HG03432 (cell line): ENCODE results near the gene ARHGEF16.

Experiments
- ATAC-seq: cut with Tn5 transposase; IDR thresholded peaks from one replicate; pipeline ENCODE4 v1.9.1; 2021; ENCODE audit warnings: mild to moderate bottlenecking, moderate library complexity; ENCODE audit not compliant: unreplicated experiment

The ARHGEF16 gene

GRCh38 chr1:3453891-3454810 is at the start of gene ARHGEF16:
Gene ARHGEF16 (plus strand): TSS chr1:3454665. CDS start chr1:3463085, 8,420 bp downstream.
- no peak for ATAC-seq

GRCh38 chr1:3404801-3405200 is 49.7 kb upstream of the ARHGEF16 start:
- ATAC-seq = no peak

GRCh38 chr1:3405491-3405890 is 49.0 kb upstream of the ARHGEF16 start:
- no peak for ATAC-seq

GRCh38 chr1:3405974-3406867 is 48.2 kb upstream of the ARHGEF16 start:
- ATAC-seq = no peak

GRCh38 chr1:3407021-3407420 is 47.4 kb upstream of the ARHGEF16 start:
- no peak for ATAC-seq

DNA sequence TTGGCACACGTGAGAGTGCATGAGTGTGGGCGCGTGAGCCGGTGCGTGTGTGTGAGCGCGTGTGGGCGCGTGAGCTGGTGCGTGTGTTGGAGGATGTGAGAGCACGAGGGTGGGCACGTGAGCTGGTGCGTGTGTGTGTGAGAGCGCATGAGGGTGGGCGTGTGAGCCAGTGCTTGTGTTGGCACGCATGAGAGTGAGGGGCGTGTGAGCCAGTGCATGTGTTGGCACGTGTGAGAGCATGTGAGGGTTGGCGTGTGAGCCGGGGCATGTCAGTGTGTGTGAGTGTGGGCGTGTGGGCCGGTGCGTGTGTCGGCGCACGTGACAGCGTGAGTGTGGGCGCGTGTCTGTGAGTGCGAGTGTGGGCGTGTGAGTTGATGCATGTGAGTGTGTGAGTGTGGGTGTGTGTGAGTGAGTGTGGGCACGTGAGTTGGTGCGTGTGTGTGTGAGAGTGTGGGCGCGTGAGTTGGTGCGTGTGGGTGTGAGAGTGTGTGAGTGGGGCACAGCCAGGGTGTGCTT is 45.7 kb upstream of the ARHGEF16 start:
- ATAC-seq = no peak

- no peak for ATAC-seq
These were observed 44.9 kb upstream of the ARHGEF16 start for GRCh38 chr1:3409366-3410141.

DNA sequence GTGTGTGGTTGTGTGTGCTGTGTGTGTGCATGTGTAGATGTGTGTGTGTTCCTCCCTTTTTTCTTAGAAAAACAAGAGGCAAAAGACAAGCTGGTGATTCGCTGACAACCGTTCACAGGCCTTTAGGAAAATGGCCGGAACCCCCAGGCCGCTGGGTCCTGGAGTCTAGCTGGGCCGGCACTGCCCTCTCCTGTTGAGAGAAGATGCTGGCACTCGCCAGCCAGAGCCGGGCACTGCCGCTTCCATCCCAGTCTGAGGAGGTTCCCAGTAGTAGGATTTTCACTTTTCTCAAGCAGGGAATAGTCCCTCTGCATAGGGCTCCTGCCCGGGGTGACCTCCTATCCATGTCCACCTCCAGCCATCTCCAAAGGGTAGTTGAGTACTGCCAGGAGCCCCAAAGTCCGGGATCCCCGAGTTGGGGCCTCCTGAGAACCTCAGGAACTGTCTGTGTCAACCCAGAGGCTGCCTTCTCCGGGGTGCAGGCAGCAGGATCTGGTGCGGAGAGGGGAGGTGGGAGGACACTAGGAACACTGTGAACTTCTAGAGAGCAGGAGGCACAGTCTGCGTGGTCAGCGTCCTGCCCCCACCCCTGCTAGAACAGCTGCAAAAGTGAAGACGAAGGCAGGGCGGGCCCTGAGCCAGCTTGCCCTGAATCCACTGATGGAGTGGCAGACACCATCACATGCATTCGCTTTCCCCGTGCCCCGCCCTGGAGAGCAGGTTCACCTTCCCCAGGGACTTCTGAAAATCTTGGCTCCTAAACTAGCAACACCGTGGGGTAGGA is 44.1 kb upstream of the ARHGEF16 start:
- ATAC-seq = no peak

DNA sequence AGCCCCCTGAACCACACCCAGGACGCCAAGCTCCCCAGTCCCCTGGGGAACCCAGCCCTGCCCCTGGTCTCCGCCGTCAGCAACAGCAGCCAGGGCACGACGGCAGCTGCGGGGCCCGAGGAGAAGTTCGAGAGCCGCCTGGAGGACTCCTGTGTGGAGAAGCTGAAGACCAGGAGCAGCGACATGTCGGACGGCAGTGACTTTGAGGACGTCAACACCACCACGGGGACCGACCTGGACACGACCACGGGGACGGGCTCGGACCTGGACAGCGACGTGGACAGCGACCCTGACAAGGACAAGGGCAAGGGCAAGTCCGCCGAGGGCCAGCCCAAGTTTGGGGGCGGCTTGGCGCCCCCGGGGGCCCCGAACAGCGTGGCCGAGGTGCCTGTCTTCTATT is 42.7 kb upstream of the ARHGEF16 start:
- ATAC-seq = no peak

DNA sequence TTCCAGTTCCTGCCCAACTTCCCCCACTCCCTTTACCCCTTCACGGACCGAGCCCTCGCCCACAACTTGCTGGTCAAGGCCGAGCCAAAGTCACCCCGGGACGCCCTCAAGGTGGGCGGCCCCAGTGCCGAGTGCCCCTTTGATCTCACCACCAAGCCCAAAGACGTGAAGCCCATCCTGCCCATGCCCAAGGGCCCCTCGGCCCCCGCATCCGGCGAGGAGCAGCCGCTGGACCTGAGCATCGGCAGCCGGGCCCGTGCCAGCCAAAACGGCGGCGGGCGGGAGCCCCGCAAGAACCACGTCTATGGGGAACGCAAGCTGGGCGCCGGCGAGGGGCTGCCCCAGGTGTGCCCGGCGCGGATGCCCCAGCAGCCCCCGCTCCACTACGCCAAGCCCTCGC is 42.1 kb upstream of the ARHGEF16 start:
- no peak for ATAC-seq

- no peak for ATAC-seq
These were observed 40.3 kb upstream of the ARHGEF16 start for GRCh38 chr1:3413975-3414710.

DNA sequence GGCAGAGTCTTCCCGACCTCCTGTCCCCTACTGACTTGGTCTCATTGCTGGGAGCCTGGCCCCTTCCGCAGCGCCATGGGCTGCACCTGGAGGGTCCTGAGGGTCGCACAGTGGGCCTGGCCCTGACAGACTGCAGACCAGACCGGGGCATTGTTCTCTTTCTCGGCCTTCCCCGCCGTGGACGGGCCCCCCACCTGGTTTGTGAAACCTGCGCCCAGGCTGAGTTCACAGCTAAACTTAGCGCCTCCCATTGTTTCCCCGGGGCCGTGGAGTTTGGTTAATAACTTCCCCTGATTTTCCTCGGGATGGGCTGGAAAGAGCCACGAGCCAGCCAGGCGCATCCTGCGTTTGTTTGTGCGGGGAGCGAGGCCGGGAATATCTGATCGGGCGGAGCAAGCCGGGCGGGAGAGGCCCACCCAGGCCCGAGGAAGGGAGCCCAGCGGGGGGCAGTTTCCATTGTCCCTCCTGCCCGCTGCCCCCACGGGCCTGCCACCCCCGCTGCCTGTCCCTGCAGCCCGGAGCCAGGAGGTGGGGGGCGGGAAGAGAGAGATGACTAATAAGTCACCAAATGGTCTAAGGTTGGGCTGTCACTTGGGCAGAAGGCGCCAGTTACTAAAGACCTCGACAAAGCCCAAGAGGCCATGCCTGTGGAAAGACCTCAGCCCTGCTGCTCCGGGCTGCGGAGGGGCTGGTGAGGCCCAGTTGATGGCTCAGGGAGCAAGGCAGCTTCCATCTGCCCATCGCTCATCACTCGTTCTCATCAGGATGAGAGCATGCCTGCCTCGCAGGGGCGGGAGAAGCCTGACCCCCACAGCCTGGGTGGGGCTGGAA is 39.0 kb upstream of the ARHGEF16 start:
- no peak for ATAC-seq

GRCh38 chr1:3417082-3417739 is 37.3 kb upstream of the ARHGEF16 start:
- no peak for ATAC-seq

DNA sequence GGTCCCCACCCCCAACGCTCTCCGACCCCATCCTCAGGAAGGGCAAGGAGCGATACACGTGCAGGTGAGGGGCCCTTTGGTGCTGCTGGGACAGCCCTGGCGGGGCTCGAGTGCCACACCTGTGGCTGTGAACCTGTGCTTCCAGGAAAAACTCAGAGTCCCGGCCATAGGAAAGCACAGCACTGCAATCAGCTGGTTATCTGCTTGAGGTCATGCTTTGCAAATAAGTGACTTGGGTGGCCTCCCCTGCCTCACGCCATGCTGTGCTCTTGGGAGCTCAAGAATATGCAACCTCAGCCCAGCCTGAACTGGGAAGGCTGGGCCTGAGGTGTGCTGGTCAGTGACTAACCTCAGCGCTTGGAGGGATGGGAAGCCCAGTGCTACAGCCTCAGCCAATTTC is 36.5 kb upstream of the ARHGEF16 start:
- no peak for ATAC-seq

DNA sequence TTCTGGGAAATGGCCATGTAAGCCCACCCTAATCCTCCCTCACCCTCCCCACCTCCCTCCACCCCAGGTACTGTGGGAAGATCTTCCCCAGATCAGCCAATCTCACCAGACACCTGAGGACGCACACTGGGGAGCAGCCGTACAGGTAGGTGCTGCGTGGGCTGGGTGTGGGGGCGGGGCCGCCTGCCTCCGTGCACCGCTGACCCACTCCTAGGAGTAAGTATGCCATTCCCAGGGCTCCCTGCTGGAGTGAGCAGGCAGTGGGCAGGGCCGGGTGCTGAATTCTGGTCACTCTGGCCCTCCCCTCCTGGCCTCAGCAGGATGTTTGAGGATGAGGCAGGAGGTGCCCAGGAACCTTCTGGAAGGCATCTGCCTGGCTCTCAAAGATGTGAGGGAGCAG is 35.9 kb upstream of the ARHGEF16 start:
- ATAC-seq = no peak

DNA sequence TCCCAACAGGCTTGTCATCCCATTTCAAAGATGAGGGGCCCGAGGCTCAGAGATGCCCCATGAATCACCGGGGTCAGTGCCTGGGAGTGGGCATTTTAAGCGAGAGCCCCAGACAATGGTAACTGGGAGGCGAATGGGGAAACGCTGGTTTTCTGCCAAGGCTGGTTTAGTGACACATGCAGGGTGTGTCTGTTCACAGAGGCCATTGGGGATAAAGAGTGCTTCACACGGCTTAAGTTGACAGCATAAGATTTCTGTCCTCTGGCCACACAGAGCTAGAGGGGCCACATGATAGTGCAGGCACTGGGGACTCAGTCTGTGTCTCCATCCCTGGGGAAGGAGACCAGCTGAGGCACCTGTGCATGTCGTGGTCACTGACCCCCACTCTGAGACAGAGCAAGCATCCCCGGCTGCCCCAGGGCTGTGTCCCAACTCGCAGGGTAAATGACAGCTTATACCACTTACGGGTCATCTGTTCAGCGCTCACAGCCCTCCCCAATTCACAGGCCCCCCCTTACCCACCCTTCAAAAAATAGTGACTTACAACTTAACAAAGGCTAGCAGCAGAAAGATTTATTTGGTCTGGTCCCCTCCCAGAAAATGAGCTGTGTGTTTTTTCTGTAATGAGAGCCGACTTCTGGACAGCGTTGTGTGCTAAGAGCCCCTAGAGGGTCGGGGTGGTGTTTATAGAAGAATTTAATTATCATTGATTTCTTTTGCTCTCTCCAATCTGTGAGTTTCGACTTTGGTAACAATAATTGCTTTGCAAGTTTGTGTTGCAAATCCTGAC is 34.9 kb upstream of the ARHGEF16 start:
- ATAC-seq = no peak
